Neural progenitor cell (in vitro differentiated cells): ENCODE results near the gene PLEKHG4B. TPM values are rescaled to one million over a fixed set of nuclear protein-coding genes. Genes with fewer than 3 reads are reported as not detected.

Experiments used
- DNase-seq: peaks from one replicate; pipeline ENCODE4 v3.0.0-alpha.2; 2016; ENCODE audit warnings: low spot score
- H2AFZ ChIP-seq: fragments of 200-600 bp; sonication (generic); replicated peaks from 2 replicates; pipeline ENCODE4 v1.6.1; 2016; ENCODE audit warnings: antibody characterized with exemption
- H3F3A ChIP-seq: fragments of 200-600 bp; sonication (generic); 2 replicates; pipeline ENCODE4 v1.6.1; 2016; ENCODE audit warnings: antibody characterized with exemption, low read depth
- H3K27ac ChIP-seq: fragments of 200-600 bp; sonication (generic); 2 replicates; pipeline ENCODE4 v1.5.1; 2016; ENCODE audit warnings: mild to moderate bottlenecking
- H3K27me3 ChIP-seq: fragments of 200-600 bp; sonication (generic); 2 replicates; pipeline ENCODE4 v1.6.1; 2016; ENCODE audit warnings: mild to moderate bottlenecking, moderate library complexity
- H3K36me3 ChIP-seq: fragments of 200-600 bp; sonication (generic); 2 replicates; pipeline ENCODE4 v1.5.1; 2016
- H3K4me1 ChIP-seq: fragments of 200-600 bp; sonication (generic); 2 replicates; pipeline ENCODE4 v1.6.1; 2016; ENCODE audit warnings: mixed run types
- H3K4me2 ChIP-seq: fragments of 200-600 bp; sonication (generic); 2 replicates; pipeline ENCODE4 v1.6.1; 2016
- H3K4me3 ChIP-seq: fragments of 200-600 bp; sonication (generic); 2 replicates; pipeline ENCODE4 v1.5.1; 2016
- H3K79me2 ChIP-seq: fragments of 200-600 bp; sonication (generic); 2 replicates; pipeline ENCODE4 v1.6.1; 2016; ENCODE audit warnings: low read depth
- H3K9ac ChIP-seq: fragments of 200-600 bp; sonication (generic); 2 replicates; pipeline ENCODE4 v1.6.1; 2016
- H3K9me3 ChIP-seq: fragments of 200-600 bp; sonication (generic); 2 replicates; pipeline ENCODE4 v1.5.1; 2016; ENCODE audit warnings: low read depth
- H4K20me1 ChIP-seq: fragments of 200-600 bp; sonication (generic); 2 replicates; pipeline ENCODE4 v1.6.1; 2016; ENCODE audit warnings: low read depth
- H3K27ac Mint-ChIP-seq: 3 replicates; pipeline ENCODE4 v1.8.0; 2021; ENCODE audit warnings: mixed read lengths
- H3K27me3 Mint-ChIP-seq: 2 replicates; pipeline ENCODE4 v1.8.0; 2022; ENCODE audit warnings: low read depth, mild to moderate bottlenecking, inconsistent platforms, moderate library complexity, mixed read lengths; ENCODE audit not compliant: insufficient read depth
- H3K36me3 Mint-ChIP-seq: 3 replicates; pipeline ENCODE4 v1.8.0; 2021; ENCODE audit warnings: mixed read lengths
- H3K4me1 Mint-ChIP-seq: 3 replicates; pipeline ENCODE4 v1.8.0; 2021; ENCODE audit warnings: mixed read lengths
- H3K4me3 Mint-ChIP-seq: 3 replicates; pipeline ENCODE4 v1.8.0; 2021; ENCODE audit warnings: mild to moderate bottlenecking, moderate library complexity, mixed read lengths
- H3K9me3 Mint-ChIP-seq: 3 replicates; pipeline ENCODE4 v1.8.0; 2020; ENCODE audit warnings: mixed read lengths
- CTCF ChIP-seq: fragments of 200-600 bp; sonication (generic); IDR thresholded peaks from 2 replicates; pipeline ENCODE4 v1.5.1; 2017; ENCODE audit warnings: antibody characterized with exemption, mild to moderate bottlenecking
- EZH2 ChIP-seq: fragments of 200-600 bp; sonication (generic); IDR thresholded peaks from 2 replicates; pipeline ENCODE4 v1.6.1; 2017; ENCODE audit warnings: antibody characterized with exemption, mild to moderate bottlenecking, moderate library complexity
- EZH2phosphoT487 ChIP-seq: fragments of 200-600 bp; sonication (generic); IDR thresholded peaks from 2 replicates; pipeline ENCODE4 v1.6.1; 2017; ENCODE audit warnings: antibody characterized with exemption
- total RNA-seq: library from RNA; depleted of rRNA; stranded (reverse); fragments of >200 nt; gene quantifications from 2 replicates; pipeline ENCODE4 v1.2.3, GENCODE V29; 2015; ENCODE audit warnings: low replicate concordance

The PLEKHG4B gene
- total RNA-seq, 1 donor from 2014 or later, result 28.8 TPM

DNA sequence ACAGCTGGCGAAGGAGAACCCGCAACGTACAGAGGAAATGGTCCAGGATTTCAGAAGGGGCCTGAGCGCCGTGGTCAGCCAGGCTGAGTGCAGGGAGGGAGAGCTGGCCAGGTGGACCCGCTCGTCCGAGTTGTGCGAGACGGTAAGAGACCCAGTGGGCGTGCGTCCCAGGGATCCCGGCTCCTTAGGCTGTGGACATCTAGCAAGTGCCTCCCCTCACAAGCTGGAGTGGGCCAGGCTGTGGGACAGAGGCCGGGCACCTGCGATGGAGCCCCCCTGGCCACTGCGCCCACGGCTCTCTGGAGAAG is 69.8 kb downstream of the PLEKHG4B start:
- Histone ChIP-seq H3F3A (peaks cover 20% of the 10 kb centered on the region), H3K4me2 (no peak overlapping the region), H3K79me2 (no peaks in the 10 kb centered on the region), H3K36me3 (peaks cover 3% of the 10 kb centered on the region), H3K27ac (no peak overlapping the region), H3K9me3 (no peaks in the 10 kb centered on the region), H3K9ac (no peak overlapping the region), H4K20me1 (no peaks in the 10 kb centered on the region), H3K27me3 (no peaks in the 10 kb centered on the region), H2AFZ (no peak overlapping the region), H3K4me1 (no peaks in the 10 kb centered on the region), H3K4me3 (no peak overlapping the region)
- DNase-seq, result no peak
- H3K27ac Mint-ChIP-seq, result peak overlapping the region; percentile 34
- H3K4me1 Mint-ChIP-seq, result peaks cover 7% of the 10 kb centered on the region
- H3K36me3 Mint-ChIP-seq, result peaks cover 26% of the 10 kb centered on the region
- TF ChIP-seq EZH2 (no peak), CTCF (no peak), EZH2phosphoT487 (no peak)
- H3K9me3 Mint-ChIP-seq, result peaks cover 8% of the 10 kb centered on the region
- H3K27me3 Mint-ChIP-seq, result peaks cover 8% of the 10 kb centered on the region
- no peak overlapping the region for H3K4me3 Mint-ChIP-seq

- Histone ChIP-seq H3K4me1 (no peaks in the 10 kb centered on the region), H3K27ac (no peak overlapping the region), H3K79me2 (no peaks in the 10 kb centered on the region), H2AFZ (no peak overlapping the region), H3F3A (peaks cover 23% of the 10 kb centered on the region), H3K4me2 (no peak overlapping the region), H4K20me1 (no peaks in the 10 kb centered on the region), H3K9ac (no peak overlapping the region), H3K4me3 (no peak overlapping the region), H3K36me3 (no peaks in the 10 kb centered on the region), H3K27me3 (no peaks in the 10 kb centered on the region), H3K9me3 (no peaks in the 10 kb centered on the region)
- Mint-ChIP-seq H3K36me3 (peaks cover 23% of the 10 kb centered on the region), H3K27me3 (peaks cover 11% of the 10 kb centered on the region), H3K4me3 (no peak overlapping the region), H3K9me3 (peaks cover 8% of the 10 kb centered on the region), H3K27ac (no peak overlapping the region), H3K4me1 (peaks cover 10% of the 10 kb centered on the region)
- TF ChIP-seq CTCF, result no peak
- no peak for TF ChIP-seq EZH2
- no peak for TF ChIP-seq EZH2phosphoT487
- no peak for DNase-seq
These were observed 70.2 kb downstream of the PLEKHG4B start for GRCh38 chr5:162190-162564.

GRCh38 chr5:162565-163337 is 70.8 kb downstream of the PLEKHG4B start:
- Mint-ChIP-seq H3K36me3 (peaks cover 20% of the 10 kb centered on the region), H3K9me3 (peaks cover 8% of the 10 kb centered on the region), H3K4me3 (no peak overlapping the region), H3K27ac (no peak overlapping the region), H3K4me1 (peaks cover 10% of the 10 kb centered on the region), H3K27me3 (peaks cover 11% of the 10 kb centered on the region)
- H3K9ac ChIP-seq, result no peak overlapping the region
- H3K36me3 ChIP-seq, result no peaks in the 10 kb centered on the region
- no peak overlapping the region for H3K4me3 ChIP-seq
- H3K9me3 ChIP-seq, result no peaks in the 10 kb centered on the region
- H3K27me3 ChIP-seq, result no peaks in the 10 kb centered on the region
- no peaks in the 10 kb centered on the region for H3K4me1 ChIP-seq
- no peaks in the 10 kb centered on the region for H3K79me2 ChIP-seq
- H3F3A ChIP-seq, result peaks cover 25% of the 10 kb centered on the region
- H3K4me2 ChIP-seq, result no peak overlapping the region
- no peak overlapping the region for H2AFZ ChIP-seq
- no peaks in the 10 kb centered on the region for H4K20me1 ChIP-seq
- DNase-seq, result no peak
- no peak for TF ChIP-seq EZH2phosphoT487
- no peak for TF ChIP-seq EZH2
- TF ChIP-seq CTCF, result no peak
- peak overlapping the region; percentile 6 for H3K27ac ChIP-seq
